Kidney (tissue), 14 donors: ENCODE data around the gene RANBP1. TPM values are rescaled to one million over a fixed set of nuclear protein-coding genes. Genes with fewer than 3 reads are reported as not detected.

ENCODE experiments used
- DNase-seq, 5 donors: peaks; one replicate each; pipeline ENCODE4 v3.0.0-alpha.2; 2013 to 2020
- FAIRE-seq: peaks from 2 replicates; lab custom pipeline; 2012; peaks lifted over from hg19 to GRCh38; lab: Jason Lieb, UNC
- H3K27ac ChIP-seq, 2 donors: one replicate each; pipeline ENCODE4 v1.7.0; 2013; ENCODE audit warnings: low read depth in 2 of 2, low read length in 2 of 2, inconsistent platforms in 1 of 2
- H3K27me3 ChIP-seq: one replicate; pipeline ENCODE4 v1.7.1; 2013; ENCODE audit warnings: low read length, inconsistent platforms; ENCODE audit not compliant: control insufficient read depth, insufficient read depth
- H3K36me3 ChIP-seq, 3 donors: one replicate each; pipeline versions ENCODE4 v1.7.0 to v1.7.1; 2013; ENCODE audit warnings: low read length in 3 of 3, control low read depth in 1 of 3, inconsistent platforms in 1 of 3; ENCODE audit not compliant: insufficient read depth in 3 of 3, control insufficient read depth in 2 of 3
- H3K4me1 ChIP-seq, 3 donors: one replicate each; pipeline versions ENCODE4 v1.7.0 to v1.7.1; 2013; ENCODE audit warnings: low read length in 3 of 3, inconsistent platforms in 1 of 3, low read depth in 1 of 3; ENCODE audit not compliant: control insufficient read depth in 2 of 3, insufficient read depth in 2 of 3
- H3K4me3 ChIP-seq, 3 donors: one replicate each; pipeline versions ENCODE4 v1.7.0 to v1.8.1; 2013; ENCODE audit warnings: low read length in 3 of 3, control low read depth in 1 of 3, inconsistent platforms in 1 of 3
- H3K9ac ChIP-seq, 3 donors: one replicate each; pipeline versions ENCODE4 v1.7.0 to v1.7.1; 2013; ENCODE audit warnings: low read length in 3 of 3, control low read depth in 1 of 3, inconsistent platforms in 1 of 3
- H3K9me3 ChIP-seq, 3 donors: one replicate each; pipeline versions ENCODE4 v1.7.0 to v1.7.1; 2013; ENCODE audit warnings: low read length in 3 of 3, control low read depth in 1 of 3, inconsistent platforms in 1 of 3; ENCODE audit not compliant: control insufficient read depth in 2 of 3, insufficient read depth in 1 of 3
- CTCF ChIP-seq: IDR thresholded peaks from 3 replicates; pipeline ENCODE4 v1.5.1; 2012; ENCODE audit warnings: mild to moderate bottlenecking, moderate library complexity, borderline replicate concordance; ENCODE audit not compliant: insufficient read depth; ENCODE audit errors: extremely low read depth
- intact Hi-C: fragments of 100-400 bp; cut with DNase I; formaldehyde crosslinking; loops from one replicate; pipeline ENCODE4 v1.11.1; 2022
- polyA plus RNA-seq: library from polyadenylated mRNA; stranded (reverse); fragments of 350-450 nt; fragmentation: Illumina TruSeq; extraction: RNeasy Lipid Tissue Mini Kit (QIAGEN cat#74804); gene quantifications from one replicate; pipeline ENCODE4 v1.2.3, GENCODE V29; 2014; ENCODE audit warnings: low read depth, low replicate concordance; ENCODE audit not compliant: insufficient read depth
- total RNA-seq: library from RNA; stranded (reverse); fragmentation: NEBNext Ultra II Directional; extraction: Animal tissue kit (Norgen Biotek cat#: 25700); gene quantifications from one replicate; pipeline ENCODE4 v1.2.1, GENCODE V29; 2021
- donor health status: control.
- donor health status: control.
- donor health status: control.
- donor health status: control.
- donor health status: control.
- donor health status: DM: yes; HTN: yes; CAD: no.
- donor health status: Normal renal cell carcinoma (clear cell type).

Gene RANBP1
- total and polyA plus RNA-seq, 2 donors from 2014 or later, result 67.2 to 80.5 TPM

GRCh38 chr22:20105456-20106204 is 10.3 kb upstream of the RANBP1 start:
- no peak overlapping the region for H3K4me3 ChIP-seq
- H3K9ac ChIP-seq, result no peak overlapping the region
- peaks cover 0 to 7% (median 0%) of the 10 kb centered on the region in 3 donors for H3K4me1 ChIP-seq
- no peak for TF ChIP-seq CTCF
- no peaks in the 10 kb centered on the region for H3K27me3 ChIP-seq
- no peaks in the 10 kb centered on the region for H3K9me3 ChIP-seq
- FAIRE-seq, result no peak
- peaks cover 5 to 55% (median 47%) of the 10 kb centered on the region in 3 donors for H3K36me3 ChIP-seq
- H3K27ac ChIP-seq, result no peak overlapping the region
- intact Hi-C loops, result no loop called here
- peak in 1 of 5 donors; percentile 31 for DNase-seq

GRCh38 chr22:20106205-20106848 is 9.6 kb upstream of the RANBP1 start:
- Histone ChIP-seq H3K9me3 (no peaks in the 10 kb centered on the region), H3K36me3 (peaks cover 5 to 61% (median 47%) of the 10 kb centered on the region in 3 donors), H3K4me3 (no peak overlapping the region), H3K27me3 (no peaks in the 10 kb centered on the region), H3K27ac (no peak overlapping the region), H3K9ac (no peak overlapping the region), H3K4me1 (peaks cover 0 to 7% (median 0%) of the 10 kb centered on the region in 3 donors)
- FAIRE-seq (no peak), DNase-seq (peak in 1 of 5 donors; percentile 56)
- no peak for TF ChIP-seq CTCF
- intact Hi-C loops, result no loop called here

- no peaks in the 10 kb centered on the region for H3K9me3 ChIP-seq
- H3K4me3 ChIP-seq, result no peak overlapping the region
- no peaks in the 10 kb centered on the region for H3K27me3 ChIP-seq
- no peak overlapping the region for H3K27ac ChIP-seq
- H3K9ac ChIP-seq, result no peak overlapping the region
- intact Hi-C loops, result no loop called here
- peaks cover 5 to 61% (median 47%) of the 10 kb centered on the region in 3 donors for H3K36me3 ChIP-seq
- DNase-seq (peak in 1 of 5 donors; percentile 45), FAIRE-seq (no peak)
- peaks cover 0 to 7% (median 0%) of the 10 kb centered on the region in 3 donors for H3K4me1 ChIP-seq
- no peak for TF ChIP-seq CTCF
Observed at GRCh38 chr22:20106849-20107237, 9.1 kb upstream of the RANBP1 start.
